Activated naive CD4-positive, alpha-beta T cell treated with anti-CD3 and anti-CD28 coated beads for 36 hours (primary cell): ENCODE results near the gene PPFIA1. TPM values are rescaled to one million over a fixed set of nuclear protein-coding genes. Genes with fewer than 3 reads are reported as not detected.

Source experiments
- CTCF ChIA-PET: fragments of 350-600 bp; sonication (Branson Sonifier 250); formaldehyde crosslinking; loops from one replicate; lab custom pipeline; 2021; ENCODE audit warnings: antibody characterized with exemption; lab: Charles Lee
- DNase-seq: peaks from one replicate; pipeline ENCODE4 v3.0.0-alpha.2; 2020
- H3K27ac Mint-ChIP-seq: one replicate; pipeline ENCODE4 v1.8.0; 2021; ENCODE audit warnings: mild to moderate bottlenecking, mixed read lengths
- H3K27me3 Mint-ChIP-seq: one replicate; pipeline ENCODE4 v1.8.0; 2021; ENCODE audit warnings: low read depth, mixed read lengths
- H3K36me3 Mint-ChIP-seq: one replicate; pipeline ENCODE4 v1.8.0; 2021; ENCODE audit warnings: low read depth, mixed read lengths
- H3K4me1 Mint-ChIP-seq: one replicate; pipeline ENCODE4 v1.8.0; 2021; ENCODE audit warnings: low read depth, mixed read lengths
- H3K4me3 Mint-ChIP-seq: one replicate; pipeline ENCODE4 v1.8.0; 2021; ENCODE audit warnings: mild to moderate bottlenecking, moderate library complexity, mixed read lengths
- H3K9me3 Mint-ChIP-seq: one replicate; pipeline ENCODE4 v1.8.0; 2021; ENCODE audit warnings: mixed read lengths
- intact Hi-C: fragments of 100-400 bp; cut with micrococcal nuclease; formaldehyde crosslinking; loops from one replicate; pipeline ENCODE4 v1.15.1; 2023
- total RNA-seq, 2 experiments: library from RNA; stranded (reverse); gene quantifications; one replicate each; pipeline ENCODE4 v1.2.3, GENCODE V29; 2021

Gene PPFIA1
- total RNA-seq, 2 experiments from 2014 or later: 15.9 to 21.7 TPM

DNA sequence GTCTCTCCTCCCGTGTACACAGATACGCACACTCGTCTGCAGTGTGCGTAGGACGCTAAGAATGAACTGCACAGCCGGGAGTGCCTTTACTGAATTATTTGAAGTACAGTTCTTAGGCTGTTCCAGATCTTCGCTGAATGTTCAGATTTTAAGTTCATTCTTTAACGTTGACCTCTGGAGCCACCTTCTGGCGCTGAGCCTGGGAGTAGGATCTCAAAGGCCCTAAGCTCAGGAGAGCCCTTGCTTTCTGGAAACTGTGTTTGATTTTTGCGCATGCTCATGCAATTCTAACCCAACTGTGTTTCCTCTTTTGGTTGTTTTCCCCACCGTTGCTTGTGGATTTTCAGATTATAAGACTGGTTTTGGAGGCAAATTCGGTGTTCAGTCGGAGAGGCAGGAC lies 150.6 kb downstream of the PPFIA1 start:
- peaks cover 58% of the 10 kb centered on the region for H3K36me3 Mint-ChIP-seq
- peak; percentile 26 for DNase-seq
- H3K4me3 Mint-ChIP-seq: no peak overlapping the region
- no peaks in the 10 kb centered on the region for H3K9me3 Mint-ChIP-seq
- H3K4me1 Mint-ChIP-seq: peaks cover under 1% of the 10 kb centered on the region
- CTCF ChIA-PET: no interaction called here
- H3K27ac Mint-ChIP-seq: no peak overlapping the region
- intact Hi-C loops: no loop called here
- H3K27me3 Mint-ChIP-seq: no peaks in the 10 kb centered on the region

DNA sequence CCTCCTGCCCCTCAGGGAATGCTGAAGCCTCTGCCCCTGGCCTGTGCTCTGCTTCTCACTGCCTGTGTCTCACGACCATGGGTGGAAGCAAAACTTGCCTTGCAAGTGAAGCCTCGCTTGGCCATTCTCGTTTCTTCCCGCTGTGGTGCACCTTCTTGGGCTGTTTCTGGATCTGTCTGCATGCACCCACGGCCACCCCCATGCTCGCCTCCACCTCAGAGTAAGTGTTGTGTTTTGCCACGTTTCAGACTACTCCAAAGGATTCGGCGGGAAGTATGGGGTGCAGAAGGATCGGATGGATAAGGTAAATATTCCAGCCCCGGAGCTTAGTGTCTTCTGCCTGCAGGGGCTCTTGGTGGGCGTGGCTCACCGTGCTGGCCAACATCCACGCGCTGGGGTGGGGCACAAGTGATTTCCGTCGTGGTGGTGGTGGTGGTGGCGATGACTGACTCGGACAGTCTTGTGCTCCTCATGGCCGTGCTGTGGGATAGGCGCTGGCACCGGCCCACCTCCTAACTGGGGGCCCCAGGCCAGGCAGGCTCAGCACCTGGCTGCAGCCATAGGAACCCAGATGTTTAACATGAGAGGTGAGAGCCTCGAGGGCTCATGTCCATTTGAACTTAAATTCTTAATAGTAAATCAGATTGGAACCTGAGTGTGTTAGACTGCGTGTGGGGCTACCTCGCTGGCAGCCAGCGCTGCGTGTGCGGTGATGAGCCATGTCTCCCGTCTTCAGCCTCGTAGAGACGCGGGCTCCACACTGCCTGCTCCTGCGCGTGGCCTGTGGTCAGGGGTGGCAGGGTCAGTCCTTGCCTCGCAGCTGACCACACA lies 152.4 kb downstream of the PPFIA1 start:
- peaks cover 50% of the 10 kb centered on the region for H3K36me3 Mint-ChIP-seq
- intact Hi-C loops: no loop called here
- no peak overlapping the region for H3K27ac Mint-ChIP-seq
- H3K4me1 Mint-ChIP-seq: no peaks in the 10 kb centered on the region
- no peak for DNase-seq
- no peak overlapping the region for H3K4me3 Mint-ChIP-seq
- H3K27me3 Mint-ChIP-seq: no peaks in the 10 kb centered on the region
- no peaks in the 10 kb centered on the region for H3K9me3 Mint-ChIP-seq
- CTCF ChIA-PET: no interaction called here

DNA sequence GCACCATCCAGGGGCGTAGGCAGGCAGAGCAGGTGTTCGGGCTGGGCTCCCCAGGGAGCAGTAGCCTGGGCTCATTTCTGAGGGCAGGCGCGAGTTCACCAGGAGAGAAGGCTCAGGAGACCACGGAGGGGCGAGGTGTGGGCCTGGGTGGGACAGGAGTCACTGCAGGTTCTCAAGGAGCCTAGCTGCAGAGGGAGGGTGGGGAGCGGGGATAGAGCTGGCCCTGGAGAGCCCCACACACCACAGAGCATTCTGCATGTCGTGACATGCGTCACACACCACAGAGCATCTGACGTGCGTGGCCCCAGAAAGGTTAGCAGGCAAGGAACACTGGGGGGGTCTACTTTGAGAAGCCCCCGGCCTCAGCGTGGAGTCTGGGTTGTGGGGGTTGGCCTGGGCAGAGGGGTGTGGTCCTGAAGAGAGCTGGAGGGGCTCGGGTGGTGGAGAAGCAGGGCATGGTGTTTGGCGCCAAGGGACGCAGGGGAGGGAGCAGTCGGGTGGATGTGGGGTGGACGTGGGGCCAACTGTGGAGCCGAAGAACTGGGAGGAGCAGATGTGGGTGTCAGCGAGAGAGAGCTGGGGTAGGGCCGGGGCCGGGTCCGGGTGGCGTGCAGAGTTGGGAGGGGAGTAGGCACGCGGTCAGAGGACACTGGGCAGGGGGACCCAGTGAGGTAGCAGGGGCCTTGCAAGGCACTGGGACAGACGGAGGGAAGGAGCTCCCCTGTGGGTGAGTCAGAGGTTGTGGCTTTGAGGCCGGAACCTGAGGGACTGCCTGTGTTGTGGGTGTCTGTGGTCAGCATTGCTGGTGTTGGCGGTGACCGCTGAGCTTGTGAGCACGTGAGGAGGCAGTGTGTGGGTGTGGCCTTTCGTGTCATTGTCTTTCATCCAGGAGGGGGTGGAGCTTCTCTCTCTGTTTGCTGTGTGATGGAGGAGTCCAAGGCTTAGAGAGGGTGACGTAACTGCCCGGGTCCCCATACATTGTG lies 153.3 kb downstream of the PPFIA1 start:
- Mint-ChIP-seq H3K4me3 (no peak overlapping the region), H3K27ac (no peak overlapping the region), H3K36me3 (peaks cover 48% of the 10 kb centered on the region), H3K4me1 (no peaks in the 10 kb centered on the region), H3K27me3 (no peaks in the 10 kb centered on the region), H3K9me3 (no peaks in the 10 kb centered on the region)
- intact Hi-C loops: no loop called here
- CTCF ChIA-PET: no interaction called here
- no peak for DNase-seq

GRCh38 chr11:70424765-70425344 lies 154.4 kb downstream of the PPFIA1 start:
- Mint-ChIP-seq H3K9me3 (no peaks in the 10 kb centered on the region), H3K36me3 (peaks cover 47% of the 10 kb centered on the region), H3K4me1 (no peaks in the 10 kb centered on the region), H3K27me3 (no peaks in the 10 kb centered on the region), H3K4me3 (no peak overlapping the region), H3K27ac (no peak overlapping the region)
- DNase-seq: no peak
- intact Hi-C loops: no loop called here
- CTCF ChIA-PET: no interaction called here

GRCh38 chr11:70427436-70427835 lies 156.9 kb downstream of the PPFIA1 start:
- H3K27ac Mint-ChIP-seq: no peak overlapping the region

GRCh38 chr11:70428701-70429427 lies 158.4 kb downstream of the PPFIA1 start:
- Mint-ChIP-seq H3K4me1 (no peaks in the 10 kb centered on the region), H3K27me3 (no peaks in the 10 kb centered on the region), H3K9me3 (no peaks in the 10 kb centered on the region), H3K27ac (no peak overlapping the region), H3K36me3 (peaks cover 40% of the 10 kb centered on the region), H3K4me3 (no peak overlapping the region)
- intact Hi-C loops: no loop called here
- DNase-seq: no peak
- CTCF ChIA-PET: no interaction called here

More at GRCh38 chr11:70427436-70427835, 156.9 kb downstream of the PPFIA1 start:
- intact Hi-C loops: no loop called here
- H3K27me3 Mint-ChIP-seq: no peaks in the 10 kb centered on the region
- peaks cover 46% of the 10 kb centered on the region for H3K36me3 Mint-ChIP-seq
- DNase-seq: no peak
- CTCF ChIA-PET: no interaction called here
- H3K4me3 Mint-ChIP-seq: no peak overlapping the region
- no peaks in the 10 kb centered on the region for H3K9me3 Mint-ChIP-seq
- no peaks in the 10 kb centered on the region for H3K4me1 Mint-ChIP-seq

GRCh38 chr11:70429428-70429705 lies 158.9 kb downstream of the PPFIA1 start:
- no peaks in the 10 kb centered on the region for H3K4me1 Mint-ChIP-seq
- no peak for DNase-seq
- CTCF ChIA-PET: no interaction called here
- H3K36me3 Mint-ChIP-seq: peaks cover 40% of the 10 kb centered on the region
- H3K27me3 Mint-ChIP-seq: no peaks in the 10 kb centered on the region
- no peak overlapping the region for H3K4me3 Mint-ChIP-seq
- H3K27ac Mint-ChIP-seq: no peak overlapping the region
- intact Hi-C loops: no loop called here
- no peaks in the 10 kb centered on the region for H3K9me3 Mint-ChIP-seq

GRCh38 chr11:70429724-70430521 lies 159.4 kb downstream of the PPFIA1 start:
- intact Hi-C loops: no loop called here
- H3K4me1 Mint-ChIP-seq: no peaks in the 10 kb centered on the region
- CTCF ChIA-PET: interaction anchor here (0.6 kb wide), 1 partner anchor 57 kb away, joined by 3 read pairs; no protein-coding TSS in a partner anchor
- H3K9me3 Mint-ChIP-seq: no peaks in the 10 kb centered on the region
- H3K4me3 Mint-ChIP-seq: no peak overlapping the region
- no peak for DNase-seq
- H3K27me3 Mint-ChIP-seq: no peaks in the 10 kb centered on the region
- peaks cover 40% of the 10 kb centered on the region for H3K36me3 Mint-ChIP-seq
- no peak overlapping the region for H3K27ac Mint-ChIP-seq

DNA sequence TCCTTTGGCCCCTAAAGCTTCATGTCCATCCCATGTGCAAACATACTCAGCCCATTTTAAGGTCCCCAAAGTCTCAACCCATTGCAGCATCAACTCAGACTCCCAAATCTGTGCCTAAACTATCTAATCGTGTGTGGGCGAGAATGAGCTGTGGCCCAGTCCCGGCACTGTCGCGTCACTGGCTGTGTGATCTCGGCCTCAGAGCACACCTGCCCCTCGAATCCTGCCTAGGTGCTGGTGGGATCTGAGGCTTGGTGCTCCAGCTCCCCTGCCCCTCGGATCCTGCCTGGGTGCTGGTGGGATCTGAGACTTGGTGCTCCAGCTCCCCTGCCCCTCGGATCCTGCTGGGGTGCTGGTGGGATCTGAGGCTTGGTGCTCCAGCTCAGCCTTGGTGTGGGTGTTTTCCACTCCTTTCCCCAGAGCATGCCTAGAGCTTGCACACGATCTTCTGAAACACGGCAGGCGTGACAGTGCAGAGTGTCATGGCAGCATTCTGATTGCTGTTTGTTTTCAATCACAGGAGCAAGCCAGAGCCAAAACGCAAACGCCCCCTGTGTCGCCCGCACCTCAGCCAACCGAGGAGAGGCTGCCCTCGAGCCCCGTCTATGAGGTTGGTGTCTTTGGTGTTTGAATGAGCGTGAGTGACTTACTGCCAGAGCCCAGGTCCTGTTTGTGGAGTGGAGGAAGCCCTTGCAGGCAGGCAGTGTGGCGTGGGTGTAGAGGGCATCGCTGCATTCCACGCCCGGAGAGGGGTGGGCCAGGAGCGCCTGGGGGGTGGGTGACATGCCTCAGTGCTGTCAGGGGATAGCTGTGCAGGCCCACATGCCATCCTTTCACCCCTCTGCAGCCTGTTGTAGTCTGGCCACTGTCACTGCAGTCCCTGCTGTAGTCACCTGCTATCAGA lies 160.4 kb downstream of the PPFIA1 start:
- no peak overlapping the region for H3K27ac Mint-ChIP-seq
- H3K4me1 Mint-ChIP-seq: no peaks in the 10 kb centered on the region
- intact Hi-C loops: no loop called here
- no peak overlapping the region for H3K4me3 Mint-ChIP-seq
- no peak for DNase-seq
- H3K36me3 Mint-ChIP-seq: peaks cover 38% of the 10 kb centered on the region
- H3K9me3 Mint-ChIP-seq: no peaks in the 10 kb centered on the region
- no peaks in the 10 kb centered on the region for H3K27me3 Mint-ChIP-seq
- CTCF ChIA-PET: no interaction called here

DNA sequence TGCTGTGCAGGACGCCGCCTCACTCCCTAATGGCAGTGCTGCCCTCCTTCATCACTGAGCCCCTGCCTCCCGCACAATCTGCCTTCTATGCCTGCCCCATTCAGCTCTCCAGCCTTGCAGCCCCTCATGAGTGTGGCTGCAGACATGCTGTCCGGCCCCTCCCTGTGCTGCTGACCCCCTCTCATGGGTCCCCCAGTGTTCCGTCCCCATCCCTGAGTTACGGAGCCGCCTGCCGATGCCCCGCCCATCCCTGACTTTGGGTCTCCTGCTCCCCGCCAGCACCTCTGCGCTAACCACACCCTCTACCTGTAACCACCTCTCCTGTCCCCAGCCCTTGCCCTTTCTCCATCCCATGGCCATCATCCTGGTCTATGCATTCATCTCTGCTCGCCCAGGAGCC lies 161.1 kb downstream of the PPFIA1 start:
- CTCF ChIA-PET: no interaction called here
- Mint-ChIP-seq H3K36me3 (peaks cover 38% of the 10 kb centered on the region), H3K27ac (no peak overlapping the region), H3K4me3 (no peak overlapping the region), H3K9me3 (no peaks in the 10 kb centered on the region), H3K27me3 (no peaks in the 10 kb centered on the region), H3K4me1 (no peaks in the 10 kb centered on the region)
- no peak for DNase-seq
- intact Hi-C loops: no loop called here

GRCh38 chr11:70432065-70432464 lies 161.6 kb downstream of the PPFIA1 start:
- Mint-ChIP-seq H3K27me3 (no peaks in the 10 kb centered on the region), H3K9me3 (no peaks in the 10 kb centered on the region), H3K4me1 (no peaks in the 10 kb centered on the region), H3K36me3 (peaks cover 38% of the 10 kb centered on the region), H3K27ac (no peak overlapping the region), H3K4me3 (no peak overlapping the region)
- no peak for DNase-seq
- CTCF ChIA-PET: no interaction called here
- intact Hi-C loops: no loop called here
